Measurements from ENCODE around the gene RXYLT1. TPM values are rescaled to one million over a fixed set of nuclear protein-coding genes. Genes with fewer than 3 reads are reported as not detected.

The RXYLT1 gene
- total and polyA plus RNA-seq, 2 donors: 17.1 to 18.7 TPM

DNA sequence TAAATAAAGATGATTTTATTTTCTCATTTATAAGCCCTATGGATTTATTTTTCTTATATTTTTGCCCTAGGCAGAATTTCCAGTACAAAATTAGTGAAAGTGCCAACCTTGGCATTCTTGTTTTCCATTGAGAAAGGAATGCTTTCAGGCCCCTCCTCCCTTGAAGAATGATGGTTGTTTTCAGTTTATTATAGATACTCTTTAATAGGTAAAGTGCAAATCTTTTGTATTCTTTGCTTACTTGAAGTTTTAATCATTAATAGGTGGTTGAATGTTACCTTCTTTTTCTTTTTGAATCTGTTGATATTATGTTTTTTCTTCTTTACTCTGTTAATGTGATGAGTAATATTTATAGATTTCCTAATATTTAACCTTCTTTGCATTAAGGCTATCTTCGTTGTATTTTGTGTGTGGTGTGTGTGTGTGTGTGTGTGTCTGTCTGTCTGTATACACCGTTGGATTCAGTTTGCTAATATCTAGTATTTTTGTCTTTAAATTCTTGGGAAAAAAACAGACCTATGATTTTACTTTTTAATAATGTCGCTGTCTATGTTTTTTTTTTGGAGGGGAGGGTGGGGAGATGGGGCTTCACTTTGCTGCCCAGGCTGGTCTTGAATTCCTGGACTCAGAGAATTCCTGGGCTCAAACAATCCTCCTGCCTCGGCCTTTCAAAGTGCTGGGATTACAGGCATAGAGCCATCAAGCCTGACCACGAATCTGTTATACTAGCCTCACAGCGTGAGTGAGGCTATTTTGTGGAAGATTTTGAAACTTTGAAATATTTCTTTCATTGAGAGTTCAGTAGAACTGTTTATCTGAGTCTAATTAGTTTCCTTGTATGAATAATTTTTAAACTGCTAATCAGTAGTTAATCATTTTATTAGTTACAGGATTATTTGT is 78.3 kb downstream of the RXYLT1 start:
- WGBS: 73% methylated on average over 6 of the region's 6 CpGs
- no peak for DNase-seq (ENCODE audit: extremely low spot score)
- H3K36me3 ChIP-seq (ENCODE audit: insufficient read depth): no peaks in the 10 kb centered on the region
- H3K4me3 ChIP-seq (ENCODE audit: low read depth, low read length): no peak overlapping the region
- H3K4me1 ChIP-seq (ENCODE audit: insufficient read depth): no peaks in the 10 kb centered on the region
- H3K27ac ChIP-seq (ENCODE audit: low read depth): no peak overlapping the region

Small RNA genes within 50 kb of the gene (small RNA-seq; reads per million reads assigned to genes)
- gene AC084357.1: not detected

Other genes with a start within 250 kb of the RXYLT1 start
- gene DPY19L2, start 111.4 kb upstream of the RXYLT1 start, total RNA-seq: 54.2 TPM
- gene DPY19L2, start 111.4 kb upstream of the RXYLT1 start, polyA plus RNA-seq: 6.5 TPM
- 18.0 TPM for gene SRGAP1, start 64.8 kb downstream of the RXYLT1 start, total RNA-seq
- 1.9 TPM for gene SRGAP1, start 64.8 kb downstream of the RXYLT1 start, polyA plus RNA-seq